T-cell (primary cell): ENCODE results near the gene PLPPR3. TPM values are rescaled to one million over a fixed set of nuclear protein-coding genes. Genes with fewer than 3 reads are reported as not detected.

ENCODE experiments used
- ATAC-seq, 4 experiments: fragments of 200-7000 bp in 3 of 4; fragments of 150-1000 bp in 1 of 4; cut with Tn5 transposase; replicated peaks in 1 of 4; 1 replicate in 3 of 4; 2 replicates in 1 of 4; pipeline ENCODE4 v1.10.0; 2021; ENCODE audit warnings: moderate library complexity in 3 of 4, mild to moderate bottlenecking in 2 of 4, moderate number of reproducible peaks in 1 of 4
- CTCF ChIA-PET, 2 donors: fragments of 300-600 bp; sonication (Branson Sonifier 250); formaldehyde crosslinking; loops; one replicate each; lab custom pipeline; 2022; ENCODE audit warnings: antibody characterized with exemption in 2 of 2; lab: Charles Lee
- POLR2A ChIA-PET, 2 donors: fragments of 300-600 bp; sonication (Branson Sonifier 250); formaldehyde crosslinking; loops; one replicate each; lab custom pipeline; 2022; ENCODE audit warnings: antibody characterized with exemption in 2 of 2; lab: Charles Lee
- DNase-seq, 35 experiments: peaks; one replicate each; pipeline versions ENCODE4 v3.0.0 to v3.0.0-alpha.2; 2013 to 2023
- H3K27ac ChIP-seq: one replicate; pipeline ENCODE4 v1.5.1; 2013; ENCODE audit warnings: low read length
- H3K27me3 ChIP-seq, 2 experiments: replicated peaks in 1 of 2; 1 replicate in 1 of 2; 2 replicates in 1 of 2; pipeline versions ENCODE4 v1.6.1 to v1.7.0; 2013; ENCODE audit warnings: low read length in 1 of 2, mixed read lengths in 1 of 2; ENCODE audit not compliant: control insufficient read depth in 2 of 2, insufficient read depth in 2 of 2; ENCODE audit errors: extremely low read depth in 1 of 2
- H3K36me3 ChIP-seq, 2 donors: 1 replicate in 1 of 2; 2 replicates in 1 of 2; pipeline versions ENCODE4 v1.6.1 to v1.7.0; 2013; ENCODE audit warnings: low read length in 1 of 2; ENCODE audit not compliant: control insufficient read depth in 2 of 2, insufficient read depth in 1 of 2; ENCODE audit errors: extremely low read depth in 1 of 2
- H3K4me1 ChIP-seq, 2 experiments: 1 replicate in 1 of 2; 2 replicates in 1 of 2; pipeline versions ENCODE4 v1.6.1 to v1.7.0; 2013; ENCODE audit warnings: low read length in 2 of 2, mixed read lengths in 1 of 2; ENCODE audit not compliant: insufficient read depth in 2 of 2, control insufficient read depth in 1 of 2; ENCODE audit errors: extremely low read depth in 1 of 2
- H3K4me3 ChIP-seq, 2 donors: 1 replicate in 1 of 2; 2 replicates in 1 of 2; pipeline versions ENCODE4 v1.5.1 to v1.7.0; 2013; ENCODE audit warnings: mild to moderate bottlenecking in 2 of 2, low read length in 1 of 2, moderate library complexity in 1 of 2; ENCODE audit not compliant: control insufficient read depth in 1 of 2; ENCODE audit errors: extremely low read depth in 1 of 2
- H3K9me3 ChIP-seq: 2 replicates; pipeline ENCODE4 v1.7.0; 2013
- H3K27ac Mint-ChIP-seq, 2 donors: one replicate each; pipeline ENCODE4 v1.8.0; 2020 to 2021; ENCODE audit warnings: mild to moderate bottlenecking in 2 of 2, mixed read lengths in 2 of 2
- H3K27me3 Mint-ChIP-seq, 2 donors: one replicate each; pipeline ENCODE4 v1.8.0; 2021 to 2022; ENCODE audit warnings: mixed read lengths in 2 of 2
- H3K36me3 Mint-ChIP-seq: one replicate; pipeline ENCODE4 v1.8.0; 2021; ENCODE audit warnings: mixed read lengths
- H3K4me1 Mint-ChIP-seq, 3 donors: one replicate each; pipeline ENCODE4 v1.8.0; 2020 to 2022; ENCODE audit warnings: mixed read lengths in 3 of 3, mild to moderate bottlenecking in 1 of 3
- H3K4me3 Mint-ChIP-seq, 3 donors: one replicate each; pipeline ENCODE4 v1.8.0; 2020 to 2022; ENCODE audit warnings: mild to moderate bottlenecking in 3 of 3, mixed read lengths in 3 of 3, moderate library complexity in 3 of 3
- H3K9me3 Mint-ChIP-seq, 3 donors: one replicate each; pipeline ENCODE4 v1.8.0; 2020 to 2022; ENCODE audit warnings: mixed read lengths in 3 of 3
- WGBS: methylation state at CpG from one replicate; pipeline ENCODE4 v1.1.5; 2013; ENCODE audit warnings: missing lambda C conversion rate; ENCODE audit not compliant: insufficient coverage; 5-methylcytosine and 5-hydroxymethylcytosine counted together
- total RNA-seq, 35 experiments: library from RNA in 6 of 35; stranded (reverse) in 6 of 35; fragments of 120-200 nt in 1 of 35; gene quantifications; one replicate each; pipeline versions ENCODE4 v1.2.1 to v1.2.4 and lab custom pipeline; 2013 to 2026

PLPPR3 gene
- total RNA-seq, 5 donors from 2014 or later (not counting 1 experiment from before 2014, with no cell fraction given), result 0.22 to 0.36 (median 0.26) TPM; not detected in 2

GRCh38 chr19:782878-783668 is 38.7 kb downstream of the PLPPR3 start:
- no peak overlapping the region for H3K4me3 Mint-ChIP-seq
- no peaks in the 10 kb centered on the region for H3K4me1 Mint-ChIP-seq
- no peak overlapping the region for H3K27ac Mint-ChIP-seq
- Histone ChIP-seq H3K36me3 (no peaks in the 10 kb centered on the region), H3K27ac (no peak overlapping the region), H3K4me3 (no peak overlapping the region), H3K4me1 (no peaks in the 10 kb centered on the region), H3K9me3 (no peaks in the 10 kb centered on the region), H3K27me3 (peaks cover 0 to 39% of the 10 kb centered on the region in 2 experiments)
- ChIA-PET POLR2A (no interaction called here), CTCF (no interaction called here)
- ATAC-seq (no peak), DNase-seq (no peak)
- 69% methylated on average over 18 of the region's 30 CpGs for WGBS
- H3K9me3 Mint-ChIP-seq, result no peaks in the 10 kb centered on the region
- no peaks in the 10 kb centered on the region for H3K36me3 Mint-ChIP-seq
- H3K27me3 Mint-ChIP-seq, result peaks cover 3% of the 10 kb centered on the region in 2 donors

DNA sequence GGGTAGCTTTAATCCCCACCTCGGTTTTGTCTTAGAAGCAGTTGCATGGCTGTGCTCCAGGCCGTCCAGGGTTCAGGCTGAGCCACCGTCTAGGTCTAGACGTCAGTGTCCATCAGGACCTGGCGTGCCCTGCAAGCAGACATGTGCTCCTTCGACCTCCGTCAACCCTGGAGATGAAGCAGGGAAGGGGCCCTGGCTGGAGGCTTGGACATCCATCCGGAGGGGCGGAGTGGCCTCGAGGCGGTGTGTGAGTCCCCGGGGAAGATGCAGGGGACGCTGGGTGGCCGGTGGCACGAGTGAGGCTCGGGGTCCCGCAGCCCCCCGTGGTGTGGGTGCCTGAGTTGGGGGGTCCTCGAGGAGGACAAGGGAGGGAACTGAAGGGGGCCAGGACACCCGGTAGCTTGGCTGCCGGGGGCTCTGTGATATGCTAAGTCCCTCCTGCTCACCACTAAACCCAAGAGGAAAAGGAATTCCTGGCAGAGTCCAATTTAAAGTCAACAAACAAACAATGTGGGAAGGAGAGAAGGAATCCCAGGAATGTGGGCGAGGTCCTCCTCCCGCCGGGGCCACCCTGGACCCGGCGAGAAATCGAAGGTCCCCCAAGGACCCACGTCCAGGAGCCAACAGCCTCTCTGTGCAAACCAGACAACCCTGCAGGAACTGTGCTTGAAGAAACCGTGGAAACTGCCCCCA is 39.4 kb downstream of the PLPPR3 start:
- Mint-ChIP-seq H3K27ac (no peak overlapping the region), H3K36me3 (no peaks in the 10 kb centered on the region), H3K27me3 (peaks cover 3% of the 10 kb centered on the region in 2 donors), H3K4me3 (no peak overlapping the region), H3K4me1 (no peaks in the 10 kb centered on the region), H3K9me3 (no peaks in the 10 kb centered on the region)
- H3K4me3 ChIP-seq, result no peak overlapping the region
- ATAC-seq (no peak), DNase-seq (no peak)
- no peaks in the 10 kb centered on the region for H3K36me3 ChIP-seq
- no peaks in the 10 kb centered on the region for H3K4me1 ChIP-seq
- H3K9me3 ChIP-seq, result no peaks in the 10 kb centered on the region
- ChIA-PET POLR2A (no interaction called here), CTCF (no interaction called here)
- 77% methylated on average over 24 of the region's 29 CpGs for WGBS
- no peak overlapping the region for H3K27ac ChIP-seq
- H3K27me3 ChIP-seq, result peaks cover 0 to 44% of the 10 kb centered on the region in 2 experiments

GRCh38 chr19:781800-782184 is 40.0 kb downstream of the PLPPR3 start:
- ATAC-seq (no peak), DNase-seq (no peak)
- POLR2A ChIA-PET, result no interaction called here
- Histone ChIP-seq H3K9me3 (no peaks in the 10 kb centered on the region), H3K4me3 (no peak overlapping the region), H3K4me1 (no peaks in the 10 kb centered on the region), H3K36me3 (no peaks in the 10 kb centered on the region), H3K27me3 (peaks cover 0 to 46% of the 10 kb centered on the region in 2 experiments), H3K27ac (no peak overlapping the region)
- no peaks in the 10 kb centered on the region for H3K9me3 Mint-ChIP-seq
- peaks cover 3% of the 10 kb centered on the region in 2 donors for H3K27me3 Mint-ChIP-seq
- no peaks in the 10 kb centered on the region for H3K4me1 Mint-ChIP-seq
- no peak overlapping the region for H3K27ac Mint-ChIP-seq
- no peak overlapping the region for H3K4me3 Mint-ChIP-seq
- no peaks in the 10 kb centered on the region for H3K36me3 Mint-ChIP-seq
- CTCF ChIA-PET, result no interaction called here
- WGBS, result 91% methylated on average over 7 of the region's 19 CpGs

GRCh38 chr19:780935-781334 is 40.8 kb downstream of the PLPPR3 start:
- H3K4me1 ChIP-seq, result no peaks in the 10 kb centered on the region
- H3K27ac ChIP-seq, result no peak overlapping the region
- Mint-ChIP-seq H3K27ac (no peak overlapping the region), H3K4me1 (no peaks in the 10 kb centered on the region), H3K9me3 (no peaks in the 10 kb centered on the region), H3K4me3 (no peak overlapping the region), H3K36me3 (no peaks in the 10 kb centered on the region), H3K27me3 (peaks cover 3% of the 10 kb centered on the region in 2 donors)
- DNase-seq, result no peak
- 92% methylated on average over 15 of the region's 15 CpGs for WGBS
- H3K36me3 ChIP-seq, result no peaks in the 10 kb centered on the region
- H3K9me3 ChIP-seq, result no peaks in the 10 kb centered on the region
- POLR2A ChIA-PET, result no interaction called here
- ATAC-seq, result no peak
- CTCF ChIA-PET, result no interaction called here
- peaks cover 0 to 51% of the 10 kb centered on the region in 2 experiments for H3K27me3 ChIP-seq
- no peak overlapping the region for H3K4me3 ChIP-seq

DNA sequence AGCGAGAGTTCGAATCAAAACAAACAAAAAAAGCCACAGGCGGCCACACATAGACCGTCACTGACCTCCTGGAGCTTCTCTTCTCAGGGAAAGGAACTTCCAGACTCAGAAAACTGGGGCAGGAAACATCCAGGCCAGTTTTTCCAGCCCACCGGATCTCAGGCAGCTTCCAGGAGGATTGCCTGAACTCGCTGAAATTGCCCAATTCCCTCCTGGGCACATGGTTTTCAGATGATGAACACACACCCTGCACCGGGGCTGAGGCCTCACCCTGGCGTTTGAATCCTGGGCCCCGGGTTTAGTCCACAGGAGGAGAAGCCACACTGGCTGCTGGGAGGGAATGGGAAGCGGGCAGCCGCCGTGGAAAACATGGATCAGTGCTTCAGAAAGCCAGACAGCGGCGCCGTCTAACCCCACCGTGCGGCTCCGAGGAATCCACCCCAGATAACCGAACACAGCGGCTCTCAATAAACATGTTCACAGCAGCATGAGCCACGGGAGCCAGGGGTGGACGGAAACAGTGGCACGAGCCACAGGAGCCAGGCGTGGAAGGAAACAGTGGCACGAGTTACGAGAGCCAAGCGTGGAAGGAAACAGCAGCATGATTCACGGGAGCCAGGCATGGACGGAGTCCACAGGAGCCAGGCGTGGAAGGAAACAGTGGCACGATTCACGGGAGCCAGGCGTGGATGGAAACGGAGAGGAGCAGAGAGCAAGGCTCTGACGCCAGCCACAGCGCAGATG is 42.7 kb downstream of the PLPPR3 start:
- Mint-ChIP-seq H3K27me3 (peaks cover 3% of the 10 kb centered on the region in 2 donors), H3K27ac (no peak overlapping the region), H3K9me3 (no peaks in the 10 kb centered on the region), H3K36me3 (no peaks in the 10 kb centered on the region), H3K4me1 (no peaks in the 10 kb centered on the region), H3K4me3 (no peak overlapping the region)
- H3K9me3 ChIP-seq, result no peaks in the 10 kb centered on the region
- DNase-seq, result no peak
- POLR2A ChIA-PET, result no interaction called here
- ATAC-seq, result no peak
- H3K27me3 ChIP-seq, result peaks cover 0 to 51% of the 10 kb centered on the region in 2 experiments
- H3K4me3 ChIP-seq, result no peak overlapping the region
- CTCF ChIA-PET, result no interaction called here
- 87% methylated on average over 36 of the region's 36 CpGs for WGBS
- H3K27ac ChIP-seq, result no peak overlapping the region
- no peaks in the 10 kb centered on the region for H3K36me3 ChIP-seq
- H3K4me1 ChIP-seq, result no peaks in the 10 kb centered on the region

- no peaks in the 10 kb centered on the region for H3K9me3 ChIP-seq
- DNase-seq, result no peak
Observed at GRCh38 chr19:776549-776948, 45.2 kb downstream of the PLPPR3 start.

More at GRCh38 chr19:776549-776948, 45.2 kb downstream of the PLPPR3 start:
- H3K27me3 ChIP-seq, result peaks cover 0 to 48% of the 10 kb centered on the region in 2 experiments
- WGBS, result 83% methylated on average over 15 of the region's 18 CpGs
- ChIA-PET CTCF (interaction anchor here in 1 of 2 donors (0.7 kb wide), 1 partner anchor 14 kb away, joined by 3 read pairs; no protein-coding TSS in a partner anchor), POLR2A (no interaction called here)
- H3K4me3 Mint-ChIP-seq, result no peak overlapping the region
- no peak overlapping the region for H3K27ac Mint-ChIP-seq
- no peaks in the 10 kb centered on the region for H3K9me3 Mint-ChIP-seq
- no peak overlapping the region for H3K4me3 ChIP-seq
- no peak overlapping the region for H3K27ac ChIP-seq
- no peak for ATAC-seq
- H3K4me1 Mint-ChIP-seq, result no peaks in the 10 kb centered on the region
- no peaks in the 10 kb centered on the region for H3K36me3 ChIP-seq
- no peaks in the 10 kb centered on the region for H3K4me1 ChIP-seq
- H3K36me3 Mint-ChIP-seq, result no peaks in the 10 kb centered on the region
- H3K27me3 Mint-ChIP-seq, result peaks cover 6 to 7% of the 10 kb centered on the region in 2 donors
